Measurements from ENCODE around the gene C2CD4D. TPM values are rescaled to one million over a fixed set of nuclear protein-coding genes. Genes with fewer than 3 reads are reported as not detected.
A peak's percentile ranks its signal among the peaks of the same experiment; 100 is the strongest.

The C2CD4D gene
- total RNA-seq, 1 experiment from 2014 or later, result 0.58 TPM

DNA sequence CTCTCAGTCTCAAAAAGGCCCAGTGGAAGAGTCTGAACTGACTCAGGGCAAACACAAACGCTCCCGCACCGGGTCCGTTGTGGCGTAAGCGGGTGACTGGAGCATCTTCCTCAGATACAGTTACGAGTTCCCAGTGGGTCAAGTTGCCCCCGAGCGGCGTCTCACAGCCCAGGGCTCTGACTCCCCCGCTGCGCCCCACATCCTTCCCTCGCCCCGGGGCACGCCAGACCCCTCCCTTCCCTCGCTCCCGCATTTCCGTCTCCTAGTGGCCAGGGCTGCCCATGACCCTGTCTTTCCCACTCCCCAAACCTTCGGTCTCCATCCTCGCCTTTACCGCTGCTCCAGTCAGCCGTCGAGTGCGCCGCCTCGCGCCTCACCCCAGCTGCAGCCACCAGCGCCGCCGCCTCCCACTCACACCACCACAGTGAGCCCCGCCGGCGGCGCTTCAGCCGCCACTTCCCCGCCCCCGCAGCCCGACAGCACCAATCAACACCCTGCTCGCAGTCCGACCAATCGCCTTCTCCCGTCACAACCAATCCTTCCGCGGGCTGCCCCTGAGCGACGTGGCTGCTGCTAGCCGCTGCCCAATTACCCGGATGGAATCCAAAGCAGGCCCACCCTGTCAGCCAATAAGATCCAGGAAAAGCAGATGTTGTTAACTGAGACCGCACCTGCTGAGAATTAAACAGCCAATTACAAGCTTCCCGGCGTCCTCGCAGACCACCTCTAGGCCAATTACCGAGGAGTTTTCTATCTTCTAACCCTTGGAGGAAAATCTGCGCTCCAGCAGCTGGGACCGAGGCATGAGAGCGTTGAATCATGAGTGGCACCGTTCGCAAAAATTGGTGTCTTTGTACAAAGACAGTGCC is 49.3 kb downstream of the C2CD4D start, which contains the start of gene TDRKH:
Gene TDRKH (minus strand): TSS at position 430 of the 869 bp plus-strand sequence. CDS start 7,478 bp downstream, outside the sequence.
- DNase-seq (peak; percentile 99), ATAC-seq (peak; percentile 96)
- H2AFZ ChIP-seq (ENCODE audit: low read length), result peak within 1 kb of the TSS; percentile 96
- intact Hi-C loops (cut with micrococcal nuclease), result loop anchor here (1.0 to 2.0 kb wide), 2 partner anchors 27 to 46 kb away; partner anchors contain the start of gene MRPL9
- H3K27ac ChIP-seq (ENCODE audit: low read length), result no peak within 1 kb of the TSS
- H3K36me3 ChIP-seq (ENCODE audit: low read depth, low read length), result no peaks in the 10 kb centered on the region
- H3K27me3 ChIP-seq (ENCODE audit: low read length), result no peaks in the 10 kb centered on the region
- peak within 1 kb of the TSS; percentile 62 for H3K9ac ChIP-seq (ENCODE audit: low read length)
- H3K4me1 ChIP-seq (ENCODE audit: insufficient read depth, low read length), result peaks cover 12% of the 10 kb centered on the region
- POLR2A ChIA-PET (ENCODE audit: unreplicated experiment), result interaction anchor here (0.5 kb wide), 1 partner anchor 109 kb away, joined by 4 read pairs; no protein-coding TSS in a partner anchor
- CTCF ChIA-PET, result interaction anchor here (0.9 kb wide), 1 partner anchor 56 kb away, joined by 4 read pairs; no protein-coding TSS in a partner anchor
- TF ChIP-seq, protein P1, sequence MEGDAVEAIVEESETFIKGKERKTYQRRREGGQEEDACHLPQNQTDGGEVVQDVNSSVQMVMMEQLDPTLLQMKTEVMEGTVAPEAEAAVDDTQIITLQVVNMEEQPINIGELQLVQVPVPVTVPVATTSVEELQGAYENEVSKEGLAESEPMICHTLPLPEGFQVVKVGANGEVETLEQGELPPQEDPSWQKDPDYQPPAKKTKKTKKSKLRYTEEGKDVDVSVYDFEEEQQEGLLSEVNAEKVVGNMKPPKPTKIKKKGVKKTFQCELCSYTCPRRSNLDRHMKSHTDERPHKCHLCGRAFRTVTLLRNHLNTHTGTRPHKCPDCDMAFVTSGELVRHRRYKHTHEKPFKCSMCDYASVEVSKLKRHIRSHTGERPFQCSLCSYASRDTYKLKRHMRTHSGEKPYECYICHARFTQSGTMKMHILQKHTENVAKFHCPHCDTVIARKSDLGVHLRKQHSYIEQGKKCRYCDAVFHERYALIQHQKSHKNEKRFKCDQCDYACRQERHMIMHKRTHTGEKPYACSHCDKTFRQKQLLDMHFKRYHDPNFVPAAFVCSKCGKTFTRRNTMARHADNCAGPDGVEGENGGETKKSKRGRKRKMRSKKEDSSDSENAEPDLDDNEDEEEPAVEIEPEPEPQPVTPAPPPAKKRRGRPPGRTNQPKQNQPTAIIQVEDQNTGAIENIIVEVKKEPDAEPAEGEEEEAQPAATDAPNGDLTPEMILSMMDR (conservative IDR thresholded peaks at IDR 0.05; ENCODE audit: low read depth, low read length), result peak; percentile 45
- TF ChIP-seq EZH2 (IDR thresholded peaks at IDR 0.05; ENCODE audit: low read length, unreplicated experiment), result no peak
- no peaks in the 10 kb centered on the region for H3F3A ChIP-seq (ENCODE audit: low read length, unreplicated experiment)
- H3K79me2 ChIP-seq (ENCODE audit: low read length), result peaks cover 13% of the 10 kb centered on the region
- TSS peak; percentile 65 for BruUV-seq (replicated peaks)
- H4K20me1 ChIP-seq (ENCODE audit: low read length), result no peaks in the 10 kb centered on the region
- peak within 1 kb of the TSS; percentile 94 for H3K4me2 ChIP-seq (ENCODE audit: low read length)
- peak within 1 kb of the TSS; percentile 83 for H3K4me3 ChIP-seq (ENCODE audit: low read length)
- no peaks in the 10 kb centered on the region for H3K9me2 ChIP-seq (replicated peaks; ENCODE audit: low read length)
- H3K9me3 ChIP-seq (ENCODE audit: low read length), result no peaks in the 10 kb centered on the region

Other genes starting within 250 kb of the C2CD4D start
- gene SNX27, start 227.8 kb downstream of the C2CD4D start, total RNA-seq (2014; rRNA removed), result 25.1 and 34.8 TPM in 2 replicates
- gene CELF3, start 123.0 kb downstream of the C2CD4D start, total RNA-seq (2014; rRNA removed), result 0.07 TPM in 1 of 2 replicates, not detected in the other
- gene RIIAD1, start 118.3 kb downstream of the C2CD4D start, total RNA-seq (2014; rRNA removed), result not detected in 2 replicates
- gene MRPL9, start 76.3 kb downstream of the C2CD4D start, total RNA-seq (2014; rRNA removed), result 229 and 260 TPM in 2 replicates
- 15.2 and 15.6 TPM in 2 replicates for gene TDRKH, start 49.3 kb downstream of the C2CD4D start, total RNA-seq (2014; rRNA removed)
- not detected in 2 replicates for gene LINGO4, start 34.4 kb downstream of the C2CD4D start, total RNA-seq (2014; rRNA removed)
- 0.26 TPM in 1 of 2 replicates, not detected in the other for gene RORC, start 8.0 kb downstream of the C2CD4D start, total RNA-seq (2014; rRNA removed)
- gene THEM5, start 13.9 kb upstream of the C2CD4D start, total RNA-seq (2014; rRNA removed), result not detected in 2 replicates
- 18.1 and 19.6 TPM in 2 replicates for gene THEM4, start 69.7 kb upstream of the C2CD4D start, total RNA-seq (2014; rRNA removed)
- gene S100A10, start 154.0 kb upstream of the C2CD4D start, total RNA-seq (2014; rRNA removed), result 349 and 400 TPM in 2 replicates
- 443 and 541 TPM in 2 replicates for gene S100A11, start 197.2 kb upstream of the C2CD4D start, total RNA-seq (2014; rRNA removed)
- not detected in 2 replicates for gene TCHHL1, start 249.2 kb upstream of the C2CD4D start, total RNA-seq (2014; rRNA removed)